HepG2 (cell line): ENCODE data around the gene NUB1.

Source experiments
- CBFB ChIP-seq: sonication (generic); formaldehyde crosslinking; IDR thresholded peaks from 2 replicates; pipeline ENCODE4 v1.4.0; 2020; ENCODE audit warnings: missing genetic modification reagents
- CBX5 ChIP-seq: sonication (generic); formaldehyde crosslinking; IDR thresholded peaks from 2 replicates; pipeline ENCODE4 v1.4.0; 2020; ENCODE audit warnings: missing genetic modification reagents, borderline replicate concordance
- JUND ChIP-seq: sonication (generic); formaldehyde crosslinking; IDR thresholded peaks from 2 replicates; pipeline ENCODE4 v1.8.0; 2022; ENCODE audit warnings: mild to moderate bottlenecking, missing genetic modification reagents
- POLR2A ChIP-seq, 2 experiments: IDR thresholded peaks; 2 replicates each; pipeline ENCODE4 v1.6.1; 2011; ENCODE audit warnings: low read depth in 2 of 2, low read length in 2 of 2, mild to moderate bottlenecking in 1 of 2, moderate library complexity in 1 of 2; ENCODE audit not compliant: insufficient read depth in 1 of 2
- SP1 ChIP-seq, 2 experiments: fragments of 450-650 bp in 1 of 2; sonication (generic) in 1 of 2; formaldehyde crosslinking in 1 of 2; IDR thresholded peaks; 2 replicates each; pipeline versions ENCODE4 v1.4.0 to v1.6.1; 2016 to 2020; ENCODE audit warnings: missing genetic modification reagents in 1 of 2
- SP2 ChIP-seq: sonication (generic); formaldehyde crosslinking; IDR thresholded peaks from 2 replicates; pipeline ENCODE4 v1.5.1; 2020; ENCODE audit warnings: mild to moderate bottlenecking, missing genetic modification reagents
- USF2 ChIP-seq, 2 experiments: sonication (generic) in 1 of 2; formaldehyde crosslinking in 1 of 2; IDR thresholded peaks; 2 replicates each; pipeline versions ENCODE4 v1.5.1 to v1.6.1; 2011 to 2020; ENCODE audit warnings: borderline replicate concordance in 1 of 2, low read depth in 1 of 2, low read length in 1 of 2, mild to moderate bottlenecking in 1 of 2, missing genetic modification reagents in 1 of 2, moderate library complexity in 1 of 2
- ZSCAN30 ChIP-seq: sonication (generic); formaldehyde crosslinking; IDR thresholded peaks from 2 replicates; pipeline ENCODE4 v1.5.0; 2020; ENCODE audit warnings: mild to moderate bottlenecking, missing genetic modification reagents
- TF ChIP-seq, protein P1 (sequence below): IDR thresholded peaks from 2 replicates; pipeline ENCODE4 v1.6.1; 2012; ENCODE audit warnings: inconsistent platforms
- TF ChIP-seq, protein P2 (sequence below): sonication (generic); formaldehyde crosslinking; IDR thresholded peaks from 2 replicates; pipeline ENCODE4 v1.5.0; 2020; ENCODE audit warnings: mild to moderate bottlenecking, missing genetic modification reagents, moderate library complexity
- TF ChIP-seq, protein P3 (sequence below): sonication (generic); formaldehyde crosslinking; IDR thresholded peaks from 2 replicates; pipeline ENCODE4 v1.4.0; 2020; ENCODE audit warnings: missing genetic modification reagents

- TF ChIP-seq JUND (CRISPR knock-in tag) (no peak), ZSCAN30 (CRISPR knock-in tag) (no peak), USF2 (IDR thresholded peaks at IDR 0.05; ENCODE audit: low read depth, low read length) (no peak), USF2 (CRISPR knock-in tag; IDR thresholded peaks at IDR 0.05; ENCODE audit: borderline replicate concordance) (no peak), SP2 (no peak), CBX5 (CRISPR knock-in tag) (no peak), POLR2A (IDR thresholded peaks at IDR 0.05; ENCODE audit: insufficient read depth in 1 of 2, low read depth in 2 of 2, low read length in 2 of 2) (peak in 1 of 2 experiments; percentile 27; a peak in 1 of 4 replicates), SP1 (IDR thresholded peaks at IDR 0.05) (no peak), SP1 (CRISPR knock-in tag; IDR thresholded peaks at IDR 0.05) (no peak), CBFB (CRISPR knock-in tag) (no peak)
- TF ChIP-seq, protein P1, sequence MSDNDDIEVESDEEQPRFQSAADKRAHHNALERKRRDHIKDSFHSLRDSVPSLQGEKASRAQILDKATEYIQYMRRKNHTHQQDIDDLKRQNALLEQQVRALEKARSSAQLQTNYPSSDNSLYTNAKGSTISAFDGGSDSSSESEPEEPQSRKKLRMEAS: no peak
- TF ChIP-seq, protein P2, sequence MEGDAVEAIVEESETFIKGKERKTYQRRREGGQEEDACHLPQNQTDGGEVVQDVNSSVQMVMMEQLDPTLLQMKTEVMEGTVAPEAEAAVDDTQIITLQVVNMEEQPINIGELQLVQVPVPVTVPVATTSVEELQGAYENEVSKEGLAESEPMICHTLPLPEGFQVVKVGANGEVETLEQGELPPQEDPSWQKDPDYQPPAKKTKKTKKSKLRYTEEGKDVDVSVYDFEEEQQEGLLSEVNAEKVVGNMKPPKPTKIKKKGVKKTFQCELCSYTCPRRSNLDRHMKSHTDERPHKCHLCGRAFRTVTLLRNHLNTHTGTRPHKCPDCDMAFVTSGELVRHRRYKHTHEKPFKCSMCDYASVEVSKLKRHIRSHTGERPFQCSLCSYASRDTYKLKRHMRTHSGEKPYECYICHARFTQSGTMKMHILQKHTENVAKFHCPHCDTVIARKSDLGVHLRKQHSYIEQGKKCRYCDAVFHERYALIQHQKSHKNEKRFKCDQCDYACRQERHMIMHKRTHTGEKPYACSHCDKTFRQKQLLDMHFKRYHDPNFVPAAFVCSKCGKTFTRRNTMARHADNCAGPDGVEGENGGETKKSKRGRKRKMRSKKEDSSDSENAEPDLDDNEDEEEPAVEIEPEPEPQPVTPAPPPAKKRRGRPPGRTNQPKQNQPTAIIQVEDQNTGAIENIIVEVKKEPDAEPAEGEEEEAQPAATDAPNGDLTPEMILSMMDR (CRISPR knock-in tag): 0 out of 2 replicates have a peak, but pooled peaks have one; percentile 3
- TF ChIP-seq, protein P3, sequence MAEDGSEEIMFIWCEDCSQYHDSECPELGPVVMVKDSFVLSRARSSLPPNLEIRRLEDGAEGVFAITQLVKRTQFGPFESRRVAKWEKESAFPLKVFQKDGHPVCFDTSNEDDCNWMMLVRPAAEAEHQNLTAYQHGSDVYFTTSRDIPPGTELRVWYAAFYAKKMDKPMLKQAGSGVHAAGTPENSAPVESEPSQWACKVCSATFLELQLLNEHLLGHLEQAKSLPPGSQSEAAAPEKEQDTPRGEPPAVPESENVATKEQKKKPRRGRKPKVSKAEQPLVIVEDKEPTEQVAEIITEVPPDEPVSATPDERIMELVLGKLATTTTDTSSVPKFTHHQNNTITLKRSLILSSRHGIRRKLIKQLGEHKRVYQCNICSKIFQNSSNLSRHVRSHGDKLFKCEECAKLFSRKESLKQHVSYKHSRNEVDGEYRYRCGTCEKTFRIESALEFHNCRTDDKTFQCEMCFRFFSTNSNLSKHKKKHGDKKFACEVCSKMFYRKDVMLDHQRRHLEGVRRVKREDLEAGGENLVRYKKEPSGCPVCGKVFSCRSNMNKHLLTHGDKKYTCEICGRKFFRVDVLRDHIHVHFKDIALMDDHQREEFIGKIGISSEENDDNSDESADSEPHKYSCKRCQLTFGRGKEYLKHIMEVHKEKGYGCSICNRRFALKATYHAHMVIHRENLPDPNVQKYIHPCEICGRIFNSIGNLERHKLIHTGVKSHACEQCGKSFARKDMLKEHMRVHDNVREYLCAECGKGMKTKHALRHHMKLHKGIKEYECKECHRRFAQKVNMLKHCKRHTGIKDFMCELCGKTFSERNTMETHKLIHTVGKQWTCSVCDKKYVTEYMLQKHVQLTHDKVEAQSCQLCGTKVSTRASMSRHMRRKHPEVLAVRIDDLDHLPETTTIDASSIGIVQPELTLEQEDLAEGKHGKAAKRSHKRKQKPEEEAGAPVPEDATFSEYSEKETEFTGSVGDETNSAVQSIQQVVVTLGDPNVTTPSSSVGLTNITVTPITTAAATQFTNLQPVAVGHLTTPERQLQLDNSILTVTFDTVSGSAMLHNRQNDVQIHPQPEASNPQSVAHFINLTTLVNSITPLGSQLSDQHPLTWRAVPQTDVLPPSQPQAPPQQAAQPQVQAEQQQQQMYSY (CRISPR knock-in tag): no peak
Observed at GRCh38 chr7:151339651-151340382, 1.8 kb upstream of the NUB1 start.
